HEK293 (cell line): ENCODE data around the gene SF3A1.

Source experiments
- BCL11B ChIP-seq: fragments of 450-650 bp; formaldehyde crosslinking; IDR thresholded peaks from 2 replicates; pipeline ENCODE4 v1.5.1; 2016; ENCODE audit warnings: low read depth, missing biosample characterization, missing genetic modification characterization
- GLIS2 ChIP-seq: fragments of 450-650 bp; formaldehyde crosslinking; IDR thresholded peaks from 2 replicates; pipeline ENCODE4 v1.5.1; 2016; ENCODE audit warnings: missing biosample characterization, missing genetic modification characterization
- SP7 ChIP-seq: fragments of 450-650 bp; formaldehyde crosslinking; IDR thresholded peaks from 2 replicates; pipeline ENCODE4 v1.5.1; 2016; ENCODE audit warnings: missing biosample characterization, missing genetic modification characterization
- ZFHX2 ChIP-seq: fragments of 450-650 bp; formaldehyde crosslinking; conservative IDR thresholded peaks from 2 replicates; pipeline ENCODE4 v1.5.1; 2016; ENCODE audit warnings: missing biosample characterization, missing genetic modification characterization
- ZNF121 ChIP-seq: fragments of 450-650 bp; formaldehyde crosslinking; IDR thresholded peaks from 2 replicates; pipeline ENCODE4 v1.5.1; 2016; ENCODE audit warnings: missing biosample characterization, missing genetic modification characterization
- ZNF138 ChIP-seq: fragments of 450-650 bp; formaldehyde crosslinking; IDR thresholded peaks from 2 replicates; pipeline ENCODE4 v1.5.1; 2016; ENCODE audit warnings: missing biosample characterization, missing genetic modification characterization, borderline replicate concordance
- ZNF335 ChIP-seq: fragments of 450-650 bp; formaldehyde crosslinking; conservative IDR thresholded peaks from 2 replicates; pipeline ENCODE4 v1.5.1; 2016; ENCODE audit warnings: missing biosample characterization, missing genetic modification characterization
- ZNF394 ChIP-seq: fragments of 450-650 bp; formaldehyde crosslinking; IDR thresholded peaks from 2 replicates; pipeline ENCODE4 v1.5.1; 2016; ENCODE audit warnings: missing biosample characterization, missing genetic modification characterization, mild to moderate bottlenecking, moderate library complexity, borderline replicate concordance
- ZNF518A ChIP-seq: fragments of 450-650 bp; formaldehyde crosslinking; conservative IDR thresholded peaks from 2 replicates; pipeline ENCODE4 v1.5.1; 2016; ENCODE audit warnings: low read depth, missing biosample characterization, missing genetic modification characterization
- ZNF530 ChIP-seq: fragments of 450-650 bp; formaldehyde crosslinking; IDR thresholded peaks from 2 replicates; pipeline ENCODE4 v1.5.1; 2016; ENCODE audit warnings: low read depth, missing biosample characterization, missing genetic modification characterization
- ZNF560 ChIP-seq: fragments of 450-650 bp; formaldehyde crosslinking; IDR thresholded peaks from 2 replicates; pipeline ENCODE4 v1.5.1; 2017; ENCODE audit warnings: missing biosample characterization, missing genetic modification characterization, borderline replicate concordance
- ZNF600 ChIP-seq: fragments of 450-650 bp; formaldehyde crosslinking; IDR thresholded peaks from 2 replicates; pipeline ENCODE4 v1.5.1; 2016; ENCODE audit warnings: missing biosample characterization, missing genetic modification characterization
- ZNF654 ChIP-seq: fragments of 450-650 bp; formaldehyde crosslinking; IDR thresholded peaks from 2 replicates; pipeline ENCODE4 v1.5.1; 2016; ENCODE audit warnings: low read depth, missing biosample characterization, missing genetic modification characterization
- ZNF792 ChIP-seq: fragments of 450-650 bp; formaldehyde crosslinking; IDR thresholded peaks from 2 replicates; pipeline ENCODE4 v1.5.1; 2016; ENCODE audit warnings: missing biosample characterization, missing genetic modification characterization
- TF ChIP-seq, protein P1 (sequence below): fragments of 450-650 bp; formaldehyde crosslinking; optimal IDR thresholded peaks from 2 replicates; pipeline ENCODE3; 2016; ENCODE audit warnings: missing biosample characterization, mild to moderate bottlenecking, missing genetic modification characterization
- TF ChIP-seq, protein P2 (sequence below): fragments of 450-650 bp; formaldehyde crosslinking; IDR thresholded peaks from 2 replicates; pipeline ENCODE4 v1.5.1; 2016; ENCODE audit warnings: missing biosample characterization, missing genetic modification characterization
- TF ChIP-seq, protein P3 (sequence below): fragments of 450-650 bp; formaldehyde crosslinking; IDR thresholded peaks from 2 replicates; pipeline ENCODE4 v1.5.1; 2017; ENCODE audit warnings: missing biosample characterization, mild to moderate bottlenecking, missing genetic modification characterization, moderate library complexity
- TF ChIP-seq, protein P4 (sequence below): fragments of 450-650 bp; formaldehyde crosslinking; IDR thresholded peaks from 2 replicates; pipeline ENCODE4 v1.5.1; 2017; ENCODE audit warnings: missing biosample characterization, missing genetic modification characterization
- TF ChIP-seq, protein P5 (sequence below): fragments of 450-650 bp; formaldehyde crosslinking; IDR thresholded peaks from 2 replicates; pipeline ENCODE4 v1.5.1; 2016; ENCODE audit warnings: missing biosample characterization, missing genetic modification characterization

SF3A1 gene

GRCh38 chr22:30396871-30397655 is 40.4 kb upstream of the SF3A1 start, which contains the start of gene SEC14L2 (continued):
- peak; percentile 54 for TF ChIP-seq ZNF335
- no peak; the same call in 1 of the 2 replicates for TF ChIP-seq ZFHX2 (tag by site-specific recombination)
- no peak for TF ChIP-seq ZNF792
- TF ChIP-seq, protein P1, sequence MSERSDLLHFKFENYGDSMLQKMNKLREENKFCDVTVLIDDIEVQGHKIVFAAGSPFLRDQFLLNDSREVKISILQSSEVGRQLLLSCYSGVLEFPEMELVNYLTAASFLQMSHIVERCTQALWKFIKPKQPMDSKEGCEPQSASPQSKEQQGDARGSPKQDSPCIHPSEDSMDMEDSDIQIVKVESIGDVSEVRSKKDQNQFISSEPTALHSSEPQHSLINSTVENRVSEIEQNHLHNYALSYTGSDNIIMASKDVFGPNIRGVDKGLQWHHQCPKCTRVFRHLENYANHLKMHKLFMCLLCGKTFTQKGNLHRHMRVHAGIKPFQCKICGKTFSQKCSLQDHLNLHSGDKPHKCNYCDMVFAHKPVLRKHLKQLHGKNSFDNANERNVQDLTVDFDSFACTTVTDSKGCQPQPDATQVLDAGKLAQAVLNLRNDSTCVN (tag by site-specific recombination): peak; percentile 69
- TF ChIP-seq, protein P2, sequence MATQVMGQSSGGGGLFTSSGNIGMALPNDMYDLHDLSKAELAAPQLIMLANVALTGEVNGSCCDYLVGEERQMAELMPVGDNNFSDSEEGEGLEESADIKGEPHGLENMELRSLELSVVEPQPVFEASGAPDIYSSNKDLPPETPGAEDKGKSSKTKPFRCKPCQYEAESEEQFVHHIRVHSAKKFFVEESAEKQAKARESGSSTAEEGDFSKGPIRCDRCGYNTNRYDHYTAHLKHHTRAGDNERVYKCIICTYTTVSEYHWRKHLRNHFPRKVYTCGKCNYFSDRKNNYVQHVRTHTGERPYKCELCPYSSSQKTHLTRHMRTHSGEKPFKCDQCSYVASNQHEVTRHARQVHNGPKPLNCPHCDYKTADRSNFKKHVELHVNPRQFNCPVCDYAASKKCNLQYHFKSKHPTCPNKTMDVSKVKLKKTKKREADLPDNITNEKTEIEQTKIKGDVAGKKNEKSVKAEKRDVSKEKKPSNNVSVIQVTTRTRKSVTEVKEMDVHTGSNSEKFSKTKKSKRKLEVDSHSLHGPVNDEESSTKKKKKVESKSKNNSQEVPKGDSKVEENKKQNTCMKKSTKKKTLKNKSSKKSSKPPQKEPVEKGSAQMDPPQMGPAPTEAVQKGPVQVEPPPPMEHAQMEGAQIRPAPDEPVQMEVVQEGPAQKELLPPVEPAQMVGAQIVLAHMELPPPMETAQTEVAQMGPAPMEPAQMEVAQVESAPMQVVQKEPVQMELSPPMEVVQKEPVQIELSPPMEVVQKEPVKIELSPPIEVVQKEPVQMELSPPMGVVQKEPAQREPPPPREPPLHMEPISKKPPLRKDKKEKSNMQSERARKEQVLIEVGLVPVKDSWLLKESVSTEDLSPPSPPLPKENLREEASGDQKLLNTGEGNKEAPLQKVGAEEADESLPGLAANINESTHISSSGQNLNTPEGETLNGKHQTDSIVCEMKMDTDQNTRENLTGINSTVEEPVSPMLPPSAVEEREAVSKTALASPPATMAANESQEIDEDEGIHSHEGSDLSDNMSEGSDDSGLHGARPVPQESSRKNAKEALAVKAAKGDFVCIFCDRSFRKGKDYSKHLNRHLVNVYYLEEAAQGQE (tag by site-specific recombination): peak; percentile 41; the same call in 1 of the 2 replicates
- TF ChIP-seq, protein P3, sequence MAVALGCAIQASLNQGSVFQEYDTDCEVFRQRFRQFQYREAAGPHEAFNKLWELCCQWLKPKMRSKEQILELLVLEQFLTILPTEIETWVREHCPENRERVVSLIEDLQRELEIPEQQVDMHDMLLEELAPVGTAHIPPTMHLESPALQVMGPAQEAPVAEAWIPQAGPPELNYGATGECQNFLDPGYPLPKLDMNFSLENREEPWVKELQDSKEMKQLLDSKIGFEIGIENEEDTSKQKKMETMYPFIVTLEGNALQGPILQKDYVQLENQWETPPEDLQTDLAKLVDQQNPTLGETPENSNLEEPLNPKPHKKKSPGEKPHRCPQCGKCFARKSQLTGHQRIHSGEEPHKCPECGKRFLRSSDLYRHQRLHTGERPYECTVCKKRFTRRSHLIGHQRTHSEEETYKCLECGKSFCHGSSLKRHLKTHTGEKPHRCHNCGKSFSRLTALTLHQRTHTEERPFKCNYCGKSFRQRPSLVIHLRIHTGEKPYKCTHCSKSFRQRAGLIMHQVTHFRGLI: no peak
- TF ChIP-seq, protein P4, sequence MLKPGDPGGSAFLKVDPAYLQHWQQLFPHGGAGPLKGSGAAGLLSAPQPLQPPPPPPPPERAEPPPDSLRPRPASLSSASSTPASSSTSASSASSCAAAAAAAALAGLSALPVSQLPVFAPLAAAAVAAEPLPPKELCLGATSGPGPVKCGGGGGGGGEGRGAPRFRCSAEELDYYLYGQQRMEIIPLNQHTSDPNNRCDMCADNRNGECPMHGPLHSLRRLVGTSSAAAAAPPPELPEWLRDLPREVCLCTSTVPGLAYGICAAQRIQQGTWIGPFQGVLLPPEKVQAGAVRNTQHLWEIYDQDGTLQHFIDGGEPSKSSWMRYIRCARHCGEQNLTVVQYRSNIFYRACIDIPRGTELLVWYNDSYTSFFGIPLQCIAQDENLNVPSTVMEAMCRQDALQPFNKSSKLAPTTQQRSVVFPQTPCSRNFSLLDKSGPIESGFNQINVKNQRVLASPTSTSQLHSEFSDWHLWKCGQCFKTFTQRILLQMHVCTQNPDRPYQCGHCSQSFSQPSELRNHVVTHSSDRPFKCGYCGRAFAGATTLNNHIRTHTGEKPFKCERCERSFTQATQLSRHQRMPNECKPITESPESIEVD: no peak
- no peak for TF ChIP-seq BCL11B (tag by site-specific recombination)
- TF ChIP-seq, protein P5, sequence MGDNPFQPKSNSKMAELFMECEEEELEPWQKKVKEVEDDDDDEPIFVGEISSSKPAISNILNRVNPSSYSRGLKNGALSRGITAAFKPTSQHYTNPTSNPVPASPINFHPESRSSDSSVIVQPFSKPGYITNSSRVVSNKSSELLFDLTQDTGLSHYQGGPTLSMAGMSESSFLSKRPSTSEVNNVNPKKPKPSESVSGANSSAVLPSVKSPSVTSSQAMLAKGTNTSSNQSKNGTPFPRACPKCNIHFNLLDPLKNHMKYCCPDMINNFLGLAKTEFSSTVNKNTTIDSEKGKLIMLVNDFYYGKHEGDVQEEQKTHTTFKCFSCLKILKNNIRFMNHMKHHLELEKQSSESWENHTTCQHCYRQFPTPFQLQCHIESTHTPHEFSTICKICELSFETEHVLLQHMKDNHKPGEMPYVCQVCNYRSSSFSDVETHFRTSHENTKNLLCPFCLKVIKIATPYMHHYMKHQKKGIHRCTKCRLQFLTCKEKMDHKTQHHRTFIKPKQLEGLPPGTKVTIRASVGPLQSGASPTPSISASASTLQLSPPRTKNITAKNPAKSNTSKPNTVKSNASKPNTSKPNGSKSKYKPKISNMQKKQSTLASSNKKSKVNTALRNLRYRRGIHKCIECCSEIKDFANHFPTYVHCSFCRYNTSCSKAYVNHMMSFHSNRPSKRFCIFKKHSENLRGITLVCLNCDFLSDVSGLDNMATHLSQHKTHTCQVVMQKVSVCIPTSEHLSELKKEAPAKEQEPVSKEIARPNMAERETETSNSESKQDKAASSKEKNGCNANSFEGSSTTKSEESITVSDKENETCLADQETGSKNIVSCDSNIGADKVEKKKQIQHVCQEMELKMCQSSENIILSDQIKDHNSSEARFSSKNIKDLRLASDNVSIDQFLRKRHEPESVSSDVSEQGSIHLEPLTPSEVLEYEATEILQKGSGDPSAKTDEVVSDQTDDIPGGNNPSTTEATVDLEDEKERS (tag by site-specific recombination): no peak
- TF ChIP-seq ZNF138: no peak
- no peak for TF ChIP-seq ZNF600 (tag by site-specific recombination)
- peak; percentile 69; the same call in 1 of the 2 replicates for TF ChIP-seq GLIS2
- TF ChIP-seq ZNF654 (tag by site-specific recombination): no peak
- no peak for TF ChIP-seq ZNF121 (tag by site-specific recombination)
- TF ChIP-seq ZNF394: no peak; the same call in 1 of the 2 replicates
- TF ChIP-seq ZNF518A (tag by site-specific recombination): no peak
- TF ChIP-seq SP7: peak; percentile 41
- TF ChIP-seq ZNF560: no peak
- no peak for TF ChIP-seq ZNF530 (tag by site-specific recombination)
